Karpas-422 (cell line): Measurements from ENCODE around the gene FAM240A. TPM values are rescaled to one million over a fixed set of nuclear protein-coding genes. Genes with fewer than 3 reads are reported as not detected.

Experiments
- DNase-seq: peaks from one replicate; pipeline ENCODE4 v3.0.0-alpha.2; 2015
- H2AFZ ChIP-seq: fragments of 200-600 bp; sonication (generic); 2 replicates; pipeline ENCODE4 v1.6.1; 2014; ENCODE audit warnings: antibody characterized with exemption, low read length, mixed read lengths
- H3K27ac ChIP-seq: fragments of 200-600 bp; sonication (generic); 2 replicates; pipeline ENCODE4 v1.5.1; 2014; ENCODE audit warnings: mild to moderate bottlenecking, low read length, moderate library complexity
- H3K27me3 ChIP-seq: fragments of 200-600 bp; sonication (generic); 2 replicates; pipeline ENCODE4 v1.6.1; 2014; ENCODE audit warnings: low read length, mixed read lengths
- H3K36me3 ChIP-seq: fragments of 200-600 bp; sonication (generic); 2 replicates; pipeline ENCODE4 v1.6.1; 2014; ENCODE audit warnings: low read length, mixed read lengths; ENCODE audit not compliant: insufficient read depth
- H3K4me1 ChIP-seq: fragments of 200-600 bp; sonication (generic); 2 replicates; pipeline ENCODE4 v1.6.1; 2014; ENCODE audit warnings: mild to moderate bottlenecking, low read length, mixed read lengths
- H3K4me2 ChIP-seq: fragments of 200-600 bp; sonication (generic); 2 replicates; pipeline ENCODE4 v1.6.1; 2014; ENCODE audit warnings: low read length, low read depth, mild to moderate bottlenecking; ENCODE audit not compliant: poor library complexity, severe bottlenecking
- H3K4me3 ChIP-seq: fragments of 200-600 bp; sonication (generic); 2 replicates; pipeline ENCODE4 v1.5.1; 2014; ENCODE audit warnings: mild to moderate bottlenecking, antibody characterized with exemption, low read length, mixed read lengths
- H3K79me2 ChIP-seq: fragments of 200-600 bp; sonication (generic); 2 replicates; pipeline ENCODE4 v1.6.1; 2014; ENCODE audit warnings: mild to moderate bottlenecking, low read length, mixed read lengths
- H3K9ac ChIP-seq: fragments of 200-600 bp; sonication (generic); 2 replicates; pipeline ENCODE4 v1.6.0; 2014; ENCODE audit warnings: low read length
- H3K9me2 ChIP-seq: fragments of 200-600 bp; sonication (generic), shearing (Covaris generic); replicated peaks from 2 replicates; pipeline ENCODE4 v1.6.0; 2014; ENCODE audit warnings: mild to moderate bottlenecking, low read length, moderate library complexity; ENCODE audit not compliant: insufficient read depth
- H3K9me3 ChIP-seq: fragments of 300-700, 200-600 bp; sonication (generic); 2 replicates; pipeline ENCODE4 v1.6.1; 2014; ENCODE audit warnings: low read length, mixed read lengths
- H4K20me1 ChIP-seq: fragments of 200-600 bp; sonication (generic); 2 replicates; pipeline ENCODE4 v1.6.1; 2014; ENCODE audit warnings: mild to moderate bottlenecking, antibody characterized with exemption, low read length, low read depth; ENCODE audit not compliant: insufficient read depth
- total RNA-seq: library from RNA; depleted of rRNA; stranded (reverse); fragments of >200 nt; shearing (Covaris generic); gene quantifications from 2 replicates; pipeline ENCODE4 v1.2.3, GENCODE V29; 2014; ENCODE audit warnings: low replicate concordance

FAM240A gene
- total RNA-seq, 1 experiment from 2014 or later: not detected

GRCh38 chr3:46660003-46660402 lies 47.7 kb downstream of the FAM240A start:
- no peak overlapping the region for H3K4me3 ChIP-seq
- no peaks in the 10 kb centered on the region for H3K36me3 ChIP-seq
- H4K20me1 ChIP-seq: no peaks in the 10 kb centered on the region
- no peaks in the 10 kb centered on the region for H3K27me3 ChIP-seq
- no peak overlapping the region for H2AFZ ChIP-seq
- no peak overlapping the region for H3K27ac ChIP-seq
- DNase-seq: no peak
- H3K4me1 ChIP-seq: peaks cover 12% of the 10 kb centered on the region
- H3K79me2 ChIP-seq: no peaks in the 10 kb centered on the region
- H3K9me2 ChIP-seq: no peaks in the 10 kb centered on the region
- H3K4me2 ChIP-seq: no peak overlapping the region
- no peaks in the 10 kb centered on the region for H3K9me3 ChIP-seq
- no peak overlapping the region for H3K9ac ChIP-seq

GRCh38 chr3:46660543-46661523 lies 48.5 kb downstream of the FAM240A start:
- DNase-seq: peak; percentile 71
- Histone ChIP-seq H4K20me1 (no peaks in the 10 kb centered on the region), H3K4me2 (no peak overlapping the region), H3K79me2 (no peaks in the 10 kb centered on the region), H3K27ac (no peak overlapping the region), H3K36me3 (no peaks in the 10 kb centered on the region), H3K9me3 (no peaks in the 10 kb centered on the region), H3K4me1 (peaks cover 12% of the 10 kb centered on the region), H3K9me2 (no peaks in the 10 kb centered on the region), H3K9ac (no peak overlapping the region), H2AFZ (no peak overlapping the region), H3K27me3 (no peaks in the 10 kb centered on the region), H3K4me3 (no peak overlapping the region)

GRCh38 chr3:46661776-46662766 lies 49.7 kb downstream of the FAM240A start:
- H3K79me2 ChIP-seq: no peaks in the 10 kb centered on the region
- DNase-seq: no peak
- H3K27ac ChIP-seq: no peak overlapping the region
- no peak overlapping the region for H3K9ac ChIP-seq
- H3K4me3 ChIP-seq: no peak overlapping the region
- H3K4me1 ChIP-seq: peaks cover 12% of the 10 kb centered on the region
- no peaks in the 10 kb centered on the region for H3K9me2 ChIP-seq
- H3K4me2 ChIP-seq: no peak overlapping the region
- H4K20me1 ChIP-seq: no peaks in the 10 kb centered on the region
- H3K27me3 ChIP-seq: no peaks in the 10 kb centered on the region
- no peaks in the 10 kb centered on the region for H3K9me3 ChIP-seq
- no peak overlapping the region for H2AFZ ChIP-seq
- no peaks in the 10 kb centered on the region for H3K36me3 ChIP-seq

GRCh38 chr3:46662771-46663551 lies 50.6 kb downstream of the FAM240A start:
- no peak overlapping the region for H2AFZ ChIP-seq
- no peaks in the 10 kb centered on the region for H3K79me2 ChIP-seq
- no peak for DNase-seq
- no peaks in the 10 kb centered on the region for H3K9me2 ChIP-seq
- no peak overlapping the region for H3K27ac ChIP-seq
- H4K20me1 ChIP-seq: no peaks in the 10 kb centered on the region
- no peaks in the 10 kb centered on the region for H3K9me3 ChIP-seq
- no peak overlapping the region for H3K9ac ChIP-seq
- no peaks in the 10 kb centered on the region for H3K36me3 ChIP-seq
- H3K4me1 ChIP-seq: peaks cover 12% of the 10 kb centered on the region
- no peaks in the 10 kb centered on the region for H3K27me3 ChIP-seq
- H3K4me3 ChIP-seq: no peak overlapping the region
- no peak overlapping the region for H3K4me2 ChIP-seq

GRCh38 chr3:46663591-46664135 lies 51.3 kb downstream of the FAM240A start:
- peak; percentile 69 for DNase-seq
- peaks cover 12% of the 10 kb centered on the region for H3K4me1 ChIP-seq
- no peaks in the 10 kb centered on the region for H3K9me2 ChIP-seq
- H3K9me3 ChIP-seq: no peaks in the 10 kb centered on the region
- no peak overlapping the region for H3K27ac ChIP-seq
- no peaks in the 10 kb centered on the region for H3K79me2 ChIP-seq
- no peak overlapping the region for H2AFZ ChIP-seq
- H3K4me2 ChIP-seq: no peak overlapping the region
- H3K9ac ChIP-seq: no peak overlapping the region
- H3K4me3 ChIP-seq: no peak overlapping the region
- no peaks in the 10 kb centered on the region for H3K27me3 ChIP-seq
- H3K36me3 ChIP-seq: no peaks in the 10 kb centered on the region
- H4K20me1 ChIP-seq: no peaks in the 10 kb centered on the region

- H3K4me2 ChIP-seq: no peak overlapping the region
- H3K27me3 ChIP-seq: no peaks in the 10 kb centered on the region
- no peak overlapping the region for H3K4me3 ChIP-seq
- H3K36me3 ChIP-seq: no peaks in the 10 kb centered on the region
- H3K9ac ChIP-seq: no peak overlapping the region
- H3K9me3 ChIP-seq: no peaks in the 10 kb centered on the region
- H4K20me1 ChIP-seq: no peaks in the 10 kb centered on the region
- H3K4me1 ChIP-seq: peaks cover 12% of the 10 kb centered on the region
- DNase-seq: no peak
- H3K9me2 ChIP-seq: no peaks in the 10 kb centered on the region
- no peaks in the 10 kb centered on the region for H3K79me2 ChIP-seq
- no peak overlapping the region for H2AFZ ChIP-seq
- no peak overlapping the region for H3K27ac ChIP-seq
Measured at GRCh38 chr3:46664188-46664970, 52.1 kb downstream of the FAM240A start.
